Astrocyte of the hippocampus (primary cell): ENCODE data around the gene RC3H1.
"Not testable (repeated sequence)": the region's sequence is repeated elsewhere in the genome, so short reads cannot be mapped to it uniquely, and the experiment has no call there.

Experiments used
- DNase-seq: peaks from one replicate; pipeline ENCODE4 v3.0.0; 2011; ENCODE audit warnings: low read depth, low spot score

The RC3H1 gene

DNA sequence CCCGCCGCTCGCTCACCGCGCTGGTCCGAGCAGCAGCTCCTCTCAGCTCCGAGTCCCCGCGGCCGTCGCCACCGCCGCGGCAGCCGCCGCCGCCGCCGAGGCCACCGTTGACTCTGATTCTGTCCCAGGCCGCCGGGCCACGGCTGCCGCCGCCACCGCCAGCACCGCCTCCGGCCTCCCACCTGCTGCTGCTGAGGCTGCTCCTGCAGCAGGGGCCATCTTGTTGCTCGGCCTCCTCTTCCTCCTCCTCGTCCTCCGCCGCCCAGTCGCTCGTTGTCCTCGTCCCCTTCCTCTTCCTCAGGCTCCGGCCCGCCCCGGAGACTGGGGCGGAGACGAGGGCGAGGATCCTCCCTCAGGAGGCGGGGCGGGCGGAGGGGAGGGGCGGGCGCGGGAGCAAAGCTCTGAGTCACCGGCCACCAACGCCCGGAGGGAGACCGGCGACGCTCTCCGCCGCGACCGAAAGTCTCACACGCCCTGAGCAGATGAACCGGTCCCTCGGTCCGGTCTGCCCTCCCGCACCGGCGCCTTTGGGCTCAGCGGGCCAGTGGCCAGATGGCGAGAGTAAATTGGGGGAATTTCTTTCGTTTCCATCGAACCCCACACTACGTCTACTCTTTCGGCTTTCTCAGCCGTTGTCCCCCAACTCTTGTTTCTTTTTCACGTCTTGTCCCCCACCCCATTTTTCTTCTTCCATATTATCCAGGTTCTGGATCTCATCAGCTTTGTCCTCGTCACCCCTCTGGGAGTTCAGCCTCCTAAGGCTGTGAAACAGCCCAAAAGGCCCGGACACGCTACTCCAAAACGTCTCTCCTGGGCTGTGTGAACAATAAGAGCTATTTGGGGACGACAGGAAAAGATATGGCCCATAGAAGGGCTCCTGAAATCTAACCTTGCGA, at the start of gene RC3H1:
RC3H1 (minus strand) TSS at position 278 of the 896 bp plus-strand sequence. CDS start 29,372 bp downstream, outside the sequence.
- DNase-seq, result peak; percentile 94

DNA sequence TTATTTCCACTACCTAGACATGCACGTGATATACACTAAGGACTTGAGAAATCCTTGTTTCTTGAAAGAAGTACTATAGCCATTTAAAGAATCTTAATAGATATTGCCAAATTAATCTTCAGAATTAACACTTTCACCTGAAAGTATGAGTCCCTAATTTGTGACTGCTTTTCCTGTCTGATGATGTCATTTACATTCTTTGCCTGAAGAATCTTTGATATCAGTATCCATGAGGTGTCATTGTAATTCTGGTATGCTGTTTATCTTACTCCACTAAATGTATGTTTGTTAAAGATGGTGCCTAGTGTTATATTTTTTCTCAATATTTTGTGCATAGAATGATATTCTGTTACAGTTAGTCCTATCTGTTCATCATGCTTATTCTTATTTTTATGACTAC, 48.5 kb upstream of the RC3H1 start:
- DNase-seq, result no peak

DNA sequence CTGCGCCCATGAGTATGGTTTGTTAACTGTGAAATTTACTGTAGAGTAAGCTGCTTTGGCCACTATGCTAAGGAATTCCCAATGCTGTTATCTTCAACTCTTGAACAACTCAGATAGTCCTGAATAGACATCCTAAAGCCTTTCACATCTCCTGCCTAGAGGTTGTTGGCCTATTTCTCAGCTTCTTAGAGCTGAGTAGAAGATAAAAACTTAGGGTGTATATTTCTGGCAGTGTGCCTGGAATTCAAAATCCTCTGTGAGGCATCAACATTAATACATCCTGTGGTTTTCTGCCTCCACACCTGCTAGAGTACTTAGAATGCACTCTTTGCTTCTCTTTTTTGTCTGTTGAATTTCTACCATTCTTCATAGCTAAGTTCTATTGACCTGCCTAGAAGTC, 45.8 kb upstream of the RC3H1 start:
- DNase-seq, result peak; percentile 15

GRCh38 chr1:174060090-174060489, 37.9 kb upstream of the RC3H1 start:
- peak; percentile 58 for DNase-seq

DNA sequence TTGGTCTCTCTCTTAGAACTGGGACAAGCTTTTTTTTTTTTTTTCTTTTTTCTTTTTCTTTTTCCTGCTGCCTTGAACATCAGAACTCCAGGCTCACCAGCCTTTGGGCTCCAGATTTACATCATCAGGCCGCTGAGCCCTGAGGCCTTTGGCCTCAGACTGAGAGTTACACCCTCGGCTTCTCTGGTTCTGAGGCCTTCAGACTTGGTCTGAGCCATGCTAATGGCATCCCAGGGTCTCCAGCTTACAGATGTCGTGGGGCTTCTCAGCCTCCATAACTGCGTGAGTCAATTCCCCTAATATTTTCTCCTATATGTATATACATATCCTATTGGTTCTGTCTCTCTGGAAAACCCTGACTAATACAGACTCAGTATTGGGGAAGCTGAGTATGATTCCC, 36.5 kb upstream of the RC3H1 start:
- no peak for DNase-seq

GRCh38 chr1:174056609-174057008, 34.5 kb upstream of the RC3H1 start:
- not testable (repeated sequence) for DNase-seq

GRCh38 chr1:174055797-174056196, 33.6 kb upstream of the RC3H1 start:
- DNase-seq, result not testable (repeated sequence)

- no peak for DNase-seq
Measured at GRCh38 chr1:174053826-174054225, 31.7 kb upstream of the RC3H1 start.

DNA sequence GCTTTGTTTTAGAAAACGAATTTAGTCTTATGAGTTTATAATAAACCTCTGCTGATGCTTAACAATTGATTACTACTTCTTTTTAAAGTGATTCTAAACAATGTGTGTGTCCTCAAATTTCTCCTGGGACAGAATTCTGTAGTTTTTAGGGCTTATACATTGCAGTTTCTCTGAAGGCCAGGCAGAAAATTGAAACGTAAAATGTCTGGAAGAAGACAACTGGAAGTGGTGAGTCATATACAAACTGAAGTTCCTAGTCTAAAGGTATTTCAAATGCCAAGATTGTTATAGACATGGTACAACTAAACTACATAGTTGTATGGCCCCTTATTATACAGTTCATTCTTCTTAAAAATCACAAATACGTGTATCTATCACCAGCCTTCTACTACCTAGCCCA, 30.5 kb upstream of the RC3H1 start:
- peak; percentile 19 for DNase-seq

- peak; percentile 67 for DNase-seq
Measured at GRCh38 chr1:174051956-174052355, 29.8 kb upstream of the RC3H1 start.

GRCh38 chr1:174049514-174049913, 27.4 kb upstream of the RC3H1 start:
- no peak for DNase-seq

GRCh38 chr1:174044418-174045222, 22.5 kb upstream of the RC3H1 start:
- DNase-seq, result no peak

- not testable (repeated sequence) for DNase-seq
Measured at GRCh38 chr1:174042509-174042908, 20.4 kb upstream of the RC3H1 start.

GRCh38 chr1:174041369-174041768, 19.2 kb upstream of the RC3H1 start:
- DNase-seq, result no peak

GRCh38 chr1:174040387-174040786, 18.2 kb upstream of the RC3H1 start:
- peak; percentile 53 for DNase-seq

- DNase-seq, result no peak
Measured at GRCh38 chr1:174039027-174039426, 16.9 kb upstream of the RC3H1 start.

DNA sequence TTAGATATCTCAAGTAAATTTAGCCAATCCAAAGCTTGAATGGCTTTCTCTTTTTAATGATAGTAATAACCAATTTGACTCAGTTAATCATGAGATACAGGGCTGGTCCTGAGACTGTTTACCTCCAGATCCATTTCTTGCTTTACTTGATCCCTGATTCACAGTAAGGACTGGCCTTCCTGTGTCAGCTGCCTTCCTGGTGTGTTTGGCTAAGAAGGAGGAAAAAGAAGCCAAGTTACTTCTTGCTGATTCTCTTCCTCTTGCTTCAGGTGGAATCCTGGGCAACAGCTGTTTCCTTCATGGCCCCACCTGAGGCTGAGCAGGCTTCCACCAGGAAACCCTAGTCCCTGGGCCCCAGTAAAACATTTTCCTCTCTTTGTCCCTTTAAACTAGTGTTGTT, 14.6 kb upstream of the RC3H1 start:
- DNase-seq, result no peak

DNA sequence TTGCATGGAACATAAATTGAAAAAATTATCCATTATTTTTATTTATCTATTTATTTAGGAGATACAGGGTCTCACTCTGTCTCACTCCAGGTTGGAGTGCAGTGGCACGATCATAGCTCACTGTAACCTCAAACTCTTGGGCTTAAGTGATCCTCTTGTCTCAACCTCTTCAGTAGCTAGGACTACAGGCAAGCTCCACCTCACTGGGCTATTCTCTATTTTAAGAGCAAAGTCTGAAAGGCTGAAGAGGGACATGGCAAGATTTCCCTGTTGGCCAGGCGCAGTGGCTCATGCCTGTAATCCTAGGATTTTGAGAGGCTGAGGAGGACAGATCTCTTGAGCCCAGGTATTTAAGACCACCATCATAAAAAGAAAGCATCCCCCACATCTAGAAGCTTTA, 14.0 kb upstream of the RC3H1 start:
- no peak for DNase-seq

- no peak for DNase-seq
Measured at GRCh38 chr1:174032671-174033222, 10.6 kb upstream of the RC3H1 start.

DNA sequence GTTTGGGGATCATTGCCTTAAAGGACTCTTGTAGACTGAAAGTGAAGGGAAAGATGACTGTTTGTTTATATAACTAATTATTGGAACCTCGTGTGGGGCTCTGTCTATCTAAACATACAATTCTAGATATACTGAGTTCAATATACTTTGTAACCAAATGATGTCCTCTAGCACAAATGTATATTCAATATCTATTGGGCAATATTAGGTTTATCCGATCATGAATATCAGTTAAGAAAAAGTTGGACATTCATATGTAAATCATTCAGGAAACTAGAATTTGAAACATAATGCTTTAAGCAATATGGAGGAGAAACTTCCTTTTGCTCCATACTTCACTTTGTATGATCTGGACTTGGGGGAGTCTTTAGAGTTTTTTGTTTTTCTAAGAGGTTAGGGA, 8.9 kb upstream of the RC3H1 start:
- DNase-seq, result no peak

DNA sequence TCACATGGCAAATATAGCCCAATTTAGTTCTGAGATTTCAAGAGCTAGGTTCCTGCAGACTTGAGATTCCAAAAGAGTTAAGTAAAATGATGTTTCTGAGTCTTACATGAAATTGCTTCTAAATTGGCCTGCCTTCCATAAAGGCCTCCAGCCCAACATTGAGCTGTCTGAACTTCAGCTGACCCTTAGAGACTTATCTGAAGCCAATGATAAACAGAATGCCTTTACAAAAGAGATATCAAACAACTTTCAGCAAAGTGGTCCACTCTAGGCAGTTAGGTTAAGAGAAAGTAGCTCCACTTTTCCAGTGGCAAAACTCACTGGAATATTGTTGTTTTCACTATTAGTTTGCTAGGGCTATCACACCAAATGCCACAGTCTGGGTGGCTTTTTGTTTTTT, 6.3 kb upstream of the RC3H1 start:
- no peak for DNase-seq

DNA sequence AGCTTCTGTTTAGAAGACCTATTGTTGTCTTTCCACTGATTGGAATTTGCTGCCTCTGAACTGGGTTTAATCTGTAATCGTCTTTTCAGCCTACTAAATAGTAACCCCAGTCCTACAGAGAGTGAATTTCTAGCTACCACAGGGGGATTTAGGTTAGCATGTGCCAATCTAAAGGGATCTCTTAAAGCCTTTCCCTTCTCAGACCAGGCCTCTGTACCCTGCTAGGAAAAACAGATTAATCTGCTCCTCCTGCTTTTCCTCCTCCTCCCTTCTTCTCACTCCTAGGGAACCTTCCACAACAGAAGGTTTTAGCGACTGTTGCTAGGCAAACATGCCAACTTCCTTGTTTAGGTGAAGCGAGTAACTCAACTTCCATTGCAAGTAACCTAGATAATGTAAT, 1.3 kb upstream of the RC3H1 start:
- DNase-seq, result peak; percentile 69

DNA sequence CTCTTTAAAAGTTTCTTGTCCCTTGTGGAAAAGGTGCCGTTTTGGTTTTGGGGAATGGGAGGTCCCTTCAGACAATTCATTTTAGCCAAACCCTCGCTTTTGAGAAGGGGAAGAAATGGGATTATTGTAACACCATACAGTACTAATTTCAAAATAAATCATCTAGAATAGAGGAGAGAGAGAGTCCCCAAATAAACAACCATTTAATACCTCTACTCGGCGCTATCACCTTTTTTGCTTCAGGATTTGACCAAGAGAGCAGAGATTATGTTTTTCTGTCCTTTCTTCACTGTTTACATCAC, 770 bp upstream of the RC3H1 start:
- DNase-seq, result no peak
